Keratinocyte (primary cell): ENCODE data around the gene FOXB2. TPM values are rescaled to one million over a fixed set of nuclear protein-coding genes. Genes with fewer than 3 reads are reported as not detected.

ENCODE experiments used
- DNase-seq: peaks from one replicate; pipeline ENCODE4 v3.0.0-alpha.2; 2011; ENCODE audit warnings: low read depth, missing footprints, low spot score
- FAIRE-seq: peaks from 2 replicates; lab custom pipeline; 2011; peaks lifted over from hg19 to GRCh38; lab: Jason Lieb, UNC
- H2AFZ ChIP-seq: 2 replicates; pipeline ENCODE4 v1.6.0; 2012; ENCODE audit warnings: low read length, control low read depth, inconsistent platforms; ENCODE audit not compliant: control insufficient read depth
- H3K27ac ChIP-seq: 2 replicates; pipeline ENCODE4 v1.5.1; 2011; ENCODE audit warnings: low read length; ENCODE audit not compliant: control insufficient read depth, insufficient read depth
- H3K27me3 ChIP-seq: 3 replicates; pipeline ENCODE4 v1.6.0; 2011; ENCODE audit warnings: low read length; ENCODE audit not compliant: control insufficient read depth, insufficient read depth; ENCODE audit errors: extremely low read depth
- H3K36me3 ChIP-seq, 2 experiments: 2 replicates in 1 of 2; 3 replicates in 1 of 2; pipeline ENCODE4 v1.5.1; 2011; ENCODE audit warnings: low read length in 2 of 2, mild to moderate bottlenecking in 1 of 2; ENCODE audit not compliant: control insufficient read depth in 2 of 2, insufficient read depth in 2 of 2; ENCODE audit errors: extremely low read depth in 1 of 2
- H3K4me1 ChIP-seq: 3 replicates; pipeline ENCODE4 v1.5.1; 2011; ENCODE audit warnings: low read length; ENCODE audit not compliant: control insufficient read depth, insufficient read depth; ENCODE audit errors: extremely low read depth
- H3K4me2 ChIP-seq: 3 replicates; pipeline ENCODE4 v1.6.0; 2011; ENCODE audit warnings: low read depth, low read length; ENCODE audit not compliant: control insufficient read depth, insufficient read depth; ENCODE audit errors: extremely low read depth
- H3K4me3 ChIP-seq, 3 experiments: fragments of 200-600 bp in 1 of 3; sonication (generic) in 1 of 3; 2 replicates in 2 of 3; 3 replicates in 1 of 3; pipeline ENCODE4 v1.5.1; 2011 to 2016; ENCODE audit warnings: low read length in 3 of 3, mild to moderate bottlenecking in 3 of 3, control low read depth in 2 of 3, inconsistent platforms in 1 of 3, low read depth in 1 of 3, mixed read lengths in 1 of 3, mixed run types in 1 of 3, moderate library complexity in 1 of 3; ENCODE audit not compliant: control insufficient read depth in 2 of 3, insufficient read depth in 2 of 3; ENCODE audit errors: extremely low read depth in 1 of 3
- H3K79me2 ChIP-seq: 2 replicates; pipeline ENCODE4 v1.6.0; 2012; ENCODE audit warnings: low read length; ENCODE audit not compliant: control insufficient read depth, insufficient read depth
- H3K9ac ChIP-seq: 3 replicates; pipeline ENCODE4 v1.6.0; 2011; ENCODE audit warnings: low read length; ENCODE audit not compliant: control insufficient read depth, insufficient read depth; ENCODE audit errors: extremely low read depth
- H3K9me1 ChIP-seq: 3 replicates; pipeline ENCODE4 v1.6.0; 2011; ENCODE audit warnings: low read length; ENCODE audit not compliant: control insufficient read depth, insufficient read depth; ENCODE audit errors: extremely low read depth
- H3K9me3 ChIP-seq: 2 replicates; pipeline ENCODE4 v1.5.1; 2012; ENCODE audit warnings: low read depth, low read length; ENCODE audit not compliant: control insufficient read depth
- H4K20me1 ChIP-seq: 3 replicates; pipeline ENCODE4 v1.6.0; 2011; ENCODE audit warnings: low read length; ENCODE audit not compliant: control insufficient read depth, insufficient read depth; ENCODE audit errors: extremely low read depth
- EZH2 ChIP-seq: IDR thresholded peaks from one replicate; pipeline ENCODE4 v1.6.1; 2012; ENCODE audit warnings: inconsistent platforms, mild to moderate bottlenecking, low read length, moderate library complexity
- dilution Hi-C: fragments of 300-500 bp; cut with MboI; formaldehyde crosslinking; loops from one replicate; pipeline ENCODE4 v1.7.0; 2020; ENCODE audit warnings: low sequenced_read_pairs; ENCODE audit not compliant: extremely low pct_ligation_motif_present
- polyA plus RNA-seq, 5 experiments: library from polyadenylated mRNA; depleted of rRNA in 3 of 5; stranded (reverse) in 3 of 5; stranded (forward) in 1 of 5; unstranded in 1 of 5; fragments of >200 nt; gene quantifications; 1 replicate in 1 of 5; 2 replicates in 3 of 5; 3 replicates in 1 of 5; pipeline versions ENCODE4 v1.2.1 to v1.2.3, GENCODE V29; 2011 to 2012; ENCODE audit warnings: missing spikeins in 2 of 5, low read depth in 1 of 5, low replicate concordance in 1 of 5
- TF ChIP-seq, protein P1 (sequence below), 3 experiments: IDR thresholded peaks in 1 of 3; conservative IDR thresholded peaks in 1 of 3; optimal IDR thresholded peaks in 1 of 3; 2 replicates in 2 of 3; 3 replicates in 1 of 3; pipeline versions ENCODE3 to v1.5.1; 2011; ENCODE audit warnings: low read length in 3 of 3, mild to moderate bottlenecking in 3 of 3, moderate library complexity in 2 of 3, control low read depth in 1 of 3, inconsistent platforms in 1 of 3; ENCODE audit not compliant: insufficient read depth in 2 of 3; ENCODE audit errors: extremely low read depth in 1 of 3

FOXB2 gene
- polyA plus RNA-seq, 1 donor (not counting 4 experiments of a cell fraction or from before 2014, with no cell fraction given) = not detected

DNA sequence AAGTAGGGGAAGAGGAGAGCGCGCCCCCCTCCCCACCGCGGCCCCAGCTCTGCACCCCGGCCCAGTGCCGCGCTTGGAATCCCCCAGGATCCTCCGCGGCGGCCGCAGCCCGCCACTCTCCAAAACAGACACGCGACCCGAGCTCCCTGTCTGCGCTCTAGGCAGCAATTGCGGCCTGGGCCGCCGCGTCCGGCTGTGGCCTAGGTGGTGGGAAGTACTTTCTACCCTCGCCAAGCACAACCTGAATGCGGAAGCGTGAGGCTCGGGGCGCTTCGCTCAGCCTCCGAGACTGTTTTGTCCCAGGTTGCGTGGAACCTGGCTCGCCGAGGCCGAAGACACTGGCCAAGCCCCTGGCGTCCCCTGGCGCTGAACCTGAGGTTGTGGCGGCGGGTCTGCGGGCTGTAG lies 3.3 kb upstream of the FOXB2 start:
- DNase-seq (no peak), FAIRE-seq (no peak)
- TF ChIP-seq, protein P1, sequence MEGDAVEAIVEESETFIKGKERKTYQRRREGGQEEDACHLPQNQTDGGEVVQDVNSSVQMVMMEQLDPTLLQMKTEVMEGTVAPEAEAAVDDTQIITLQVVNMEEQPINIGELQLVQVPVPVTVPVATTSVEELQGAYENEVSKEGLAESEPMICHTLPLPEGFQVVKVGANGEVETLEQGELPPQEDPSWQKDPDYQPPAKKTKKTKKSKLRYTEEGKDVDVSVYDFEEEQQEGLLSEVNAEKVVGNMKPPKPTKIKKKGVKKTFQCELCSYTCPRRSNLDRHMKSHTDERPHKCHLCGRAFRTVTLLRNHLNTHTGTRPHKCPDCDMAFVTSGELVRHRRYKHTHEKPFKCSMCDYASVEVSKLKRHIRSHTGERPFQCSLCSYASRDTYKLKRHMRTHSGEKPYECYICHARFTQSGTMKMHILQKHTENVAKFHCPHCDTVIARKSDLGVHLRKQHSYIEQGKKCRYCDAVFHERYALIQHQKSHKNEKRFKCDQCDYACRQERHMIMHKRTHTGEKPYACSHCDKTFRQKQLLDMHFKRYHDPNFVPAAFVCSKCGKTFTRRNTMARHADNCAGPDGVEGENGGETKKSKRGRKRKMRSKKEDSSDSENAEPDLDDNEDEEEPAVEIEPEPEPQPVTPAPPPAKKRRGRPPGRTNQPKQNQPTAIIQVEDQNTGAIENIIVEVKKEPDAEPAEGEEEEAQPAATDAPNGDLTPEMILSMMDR (optimal IDR thresholded peaks at IDR 0.05 in 1 of 3, IDR thresholded peaks at IDR 0.05 in 1 of 3, conservative IDR thresholded peaks at IDR 0.05 in 1 of 3; ENCODE audit: extremely low read depth in 1 of 3, insufficient read depth in 2 of 3, low read length in 3 of 3) = no peak
- no peak for TF ChIP-seq EZH2
- Histone ChIP-seq H3K27ac (no peak overlapping the region), H3K4me2 (no peak overlapping the region), H3K9ac (no peak overlapping the region), H2AFZ (no peak overlapping the region), H3K4me3 (no peak overlapping the region), H3K9me1 (no peaks in the 10 kb centered on the region), H3K4me1 (no peaks in the 10 kb centered on the region), H3K27me3 (peaks cover 92% of the 10 kb centered on the region), H3K9me3 (no peaks in the 10 kb centered on the region), H3K79me2 (no peaks in the 10 kb centered on the region), H4K20me1 (no peaks in the 10 kb centered on the region), H3K36me3 (no peaks in the 10 kb centered on the region)
- dilution Hi-C loops = no loop called here

DNA sequence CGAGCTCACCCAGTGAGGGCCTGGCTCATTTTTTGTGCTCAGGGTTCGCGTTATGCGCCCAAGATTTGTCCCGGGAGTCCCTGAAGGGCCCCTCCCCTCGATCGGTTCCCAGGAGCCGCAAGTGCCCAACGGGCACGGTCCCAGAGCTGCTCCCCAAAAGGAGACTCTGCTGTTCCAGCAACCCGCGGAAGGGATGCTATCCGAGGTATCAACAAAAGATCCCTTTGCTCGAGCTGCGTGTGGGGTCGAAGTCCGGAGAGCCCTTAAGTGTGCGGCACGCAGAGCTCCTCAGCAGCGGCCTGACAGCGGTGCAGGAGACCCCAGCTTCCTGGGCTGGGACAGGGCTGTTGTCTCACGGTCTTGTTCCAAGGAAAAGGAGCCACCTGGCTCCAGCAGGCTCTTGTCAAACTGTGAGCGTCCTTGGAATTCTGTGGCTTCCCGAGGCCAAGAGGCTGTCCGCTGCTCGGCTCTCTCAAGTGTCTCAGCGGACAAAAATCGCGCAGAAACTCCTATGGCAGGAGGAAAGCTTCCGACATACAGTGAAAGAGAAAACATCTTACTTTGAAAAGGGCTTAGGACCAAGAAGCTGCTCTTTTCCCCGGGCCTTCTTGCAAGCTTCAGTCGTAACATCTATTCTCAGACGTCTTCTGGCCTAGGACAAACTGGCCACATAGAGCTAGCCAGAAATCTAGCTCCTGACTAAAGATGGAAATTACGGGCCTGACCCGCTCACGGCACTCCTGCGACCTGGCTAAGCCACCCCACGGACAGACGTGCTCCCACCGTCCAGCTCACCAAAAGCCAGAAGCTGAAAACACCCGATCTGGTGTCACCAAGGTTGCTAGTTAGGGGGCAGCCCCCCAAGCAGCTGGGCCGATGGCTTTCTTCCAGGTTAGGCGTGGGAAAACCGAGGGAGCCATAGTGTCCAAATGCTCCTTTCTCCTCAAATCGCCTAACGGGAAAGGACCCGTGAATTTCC lies 2.6 kb upstream of the FOXB2 start:
- Histone ChIP-seq H3K9ac (no peak overlapping the region), H3K27me3 (peaks cover 96% of the 10 kb centered on the region), H3K27ac (no peak overlapping the region), H3K9me3 (no peaks in the 10 kb centered on the region), H2AFZ (no peak overlapping the region), H4K20me1 (no peaks in the 10 kb centered on the region), H3K9me1 (no peaks in the 10 kb centered on the region), H3K36me3 (no peaks in the 10 kb centered on the region), H3K4me3 (no peak overlapping the region), H3K4me1 (no peaks in the 10 kb centered on the region), H3K79me2 (no peaks in the 10 kb centered on the region), H3K4me2 (no peak overlapping the region)
- dilution Hi-C loops = no loop called here
- DNase-seq (no peak), FAIRE-seq (no peak)
- TF ChIP-seq EZH2 = no peak
- TF ChIP-seq, protein P1 (optimal IDR thresholded peaks at IDR 0.05 in 1 of 3, IDR thresholded peaks at IDR 0.05 in 1 of 3, conservative IDR thresholded peaks at IDR 0.05 in 1 of 3; ENCODE audit: extremely low read depth in 1 of 3, insufficient read depth in 2 of 3, low read length in 3 of 3) = no peak
